HS-5 (cell line): ENCODE results near the gene CCDC183.
"Not testable (repeated sequence)": the region's sequence is repeated elsewhere in the genome, so short reads cannot be mapped to it uniquely, and the experiment has no call there.

Experiments used
- DNase-seq: peaks from one replicate; pipeline ENCODE4 v3.0.0-alpha.2; 2012; ENCODE audit warnings: low read depth

CCDC183 gene

DNA sequence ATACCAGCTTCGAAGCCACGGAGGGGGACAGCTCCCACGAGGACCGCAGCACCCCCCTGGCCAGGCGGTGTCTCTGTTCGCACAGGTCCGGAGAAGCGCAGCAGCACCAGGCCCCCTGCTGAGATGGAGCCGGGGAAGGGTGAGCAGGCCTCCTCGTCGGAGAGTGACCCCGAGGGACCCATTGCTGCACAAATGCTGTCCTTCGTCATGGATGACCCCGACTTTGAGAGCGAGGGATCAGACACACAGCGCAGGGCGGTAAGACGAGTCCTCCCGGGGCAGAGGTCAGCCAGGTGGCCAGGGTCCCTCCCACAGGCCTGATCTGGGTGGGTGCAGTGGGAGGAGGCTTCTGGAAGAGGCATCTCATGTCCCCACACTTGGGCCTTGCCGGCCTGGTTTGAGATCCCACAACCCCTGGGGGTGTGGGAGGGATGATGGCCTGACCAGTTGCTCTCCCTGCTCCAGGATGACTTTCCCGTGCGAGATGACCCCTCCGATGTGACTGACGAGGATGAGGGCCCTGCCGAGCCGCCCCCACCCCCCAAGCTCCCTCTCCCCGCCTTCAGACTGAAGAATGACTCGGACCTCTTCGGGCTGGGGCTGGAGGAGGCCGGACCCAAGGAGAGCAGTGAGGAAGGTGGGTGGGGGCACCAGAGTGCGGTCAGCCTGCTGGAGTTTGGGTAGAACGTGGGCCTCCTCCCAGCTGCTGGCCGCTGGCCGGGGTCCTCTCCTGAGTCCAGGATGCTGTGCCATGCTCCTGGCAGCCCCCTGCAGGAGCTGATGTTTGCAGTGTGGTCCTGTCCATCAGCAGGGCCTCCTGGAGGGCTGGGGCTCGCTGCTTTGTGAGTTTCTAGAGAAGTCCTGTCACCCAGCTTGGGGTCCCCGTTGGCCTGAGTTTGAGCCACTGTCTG, 43.3 kb downstream of the CCDC183 start:
- no peak for DNase-seq

DNA sequence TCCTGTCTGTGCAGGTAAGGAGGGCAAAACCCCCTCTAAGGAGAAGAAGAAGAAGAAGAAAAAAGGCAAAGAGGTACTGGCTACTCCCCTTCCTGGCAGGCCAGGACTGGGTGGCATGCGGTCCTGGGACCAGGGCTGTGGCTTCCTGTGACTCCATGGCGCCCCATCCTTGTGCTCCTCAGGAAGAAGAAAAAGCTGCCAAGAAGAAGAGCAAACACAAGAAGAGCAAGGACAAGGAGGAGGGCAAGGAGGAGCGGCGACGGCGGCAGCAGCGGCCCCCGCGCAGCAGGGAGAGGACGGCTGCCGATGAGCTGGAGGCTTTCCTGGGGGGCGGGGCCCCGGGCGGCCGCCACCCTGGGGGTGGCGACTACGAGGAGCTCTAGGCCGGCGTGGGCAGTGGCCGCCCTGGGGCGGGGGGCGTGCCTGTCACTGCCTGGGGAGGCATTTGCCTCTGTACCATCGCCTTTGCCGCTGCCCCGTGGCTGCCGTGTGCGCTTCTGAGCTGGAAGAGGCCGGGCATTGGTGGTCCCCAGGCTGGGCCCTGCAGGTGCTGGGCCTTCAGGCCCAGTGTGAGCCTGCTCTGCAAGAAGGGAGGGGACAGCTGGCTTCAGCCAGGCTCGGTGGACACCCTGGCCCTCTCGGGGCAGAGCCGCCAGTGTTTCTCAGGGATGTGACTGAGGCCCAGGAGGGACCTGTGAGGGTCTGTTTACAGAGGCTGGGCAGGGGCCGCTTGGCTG, 44.2 kb downstream of the CCDC183 start:
- no peak for DNase-seq

DNA sequence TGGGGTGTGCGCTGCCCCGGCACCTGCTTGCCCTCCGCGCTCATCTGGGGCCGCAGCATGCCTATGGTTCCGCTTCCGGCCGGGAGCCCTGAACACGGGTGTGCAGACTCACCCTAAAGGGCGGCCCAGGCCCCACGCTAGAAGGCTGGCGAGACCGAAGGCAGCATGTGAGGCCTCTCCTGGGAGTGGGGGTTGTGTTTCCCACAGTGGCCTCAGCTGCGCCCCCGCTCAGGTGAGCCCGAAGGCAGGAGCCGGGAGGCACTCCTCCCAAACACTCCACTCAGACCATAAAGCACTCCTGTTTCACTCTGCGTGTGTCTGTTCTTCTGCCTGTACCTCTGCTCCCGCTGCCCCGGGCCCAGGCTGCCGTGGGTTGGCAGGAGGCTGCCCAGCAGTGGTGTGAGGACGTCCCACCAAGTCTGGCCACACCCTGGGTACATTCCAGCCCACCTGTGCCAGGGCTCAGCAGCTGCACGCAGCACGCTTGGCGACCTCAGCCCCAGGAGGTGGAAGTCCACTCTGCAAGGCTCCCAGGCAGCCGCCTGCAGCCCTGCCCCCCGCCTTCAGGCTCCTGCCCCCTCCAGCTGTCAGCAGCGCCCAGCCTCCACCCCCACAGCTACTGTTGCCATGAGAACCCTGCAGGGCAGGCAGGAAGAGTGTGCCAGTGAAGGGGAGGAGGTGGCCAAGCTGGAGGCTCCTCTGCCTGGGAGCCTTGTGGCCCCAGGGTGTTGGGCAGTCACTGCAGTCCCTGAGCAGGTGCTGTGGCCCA, 44.9 kb downstream of the CCDC183 start:
- no peak for DNase-seq

DNA sequence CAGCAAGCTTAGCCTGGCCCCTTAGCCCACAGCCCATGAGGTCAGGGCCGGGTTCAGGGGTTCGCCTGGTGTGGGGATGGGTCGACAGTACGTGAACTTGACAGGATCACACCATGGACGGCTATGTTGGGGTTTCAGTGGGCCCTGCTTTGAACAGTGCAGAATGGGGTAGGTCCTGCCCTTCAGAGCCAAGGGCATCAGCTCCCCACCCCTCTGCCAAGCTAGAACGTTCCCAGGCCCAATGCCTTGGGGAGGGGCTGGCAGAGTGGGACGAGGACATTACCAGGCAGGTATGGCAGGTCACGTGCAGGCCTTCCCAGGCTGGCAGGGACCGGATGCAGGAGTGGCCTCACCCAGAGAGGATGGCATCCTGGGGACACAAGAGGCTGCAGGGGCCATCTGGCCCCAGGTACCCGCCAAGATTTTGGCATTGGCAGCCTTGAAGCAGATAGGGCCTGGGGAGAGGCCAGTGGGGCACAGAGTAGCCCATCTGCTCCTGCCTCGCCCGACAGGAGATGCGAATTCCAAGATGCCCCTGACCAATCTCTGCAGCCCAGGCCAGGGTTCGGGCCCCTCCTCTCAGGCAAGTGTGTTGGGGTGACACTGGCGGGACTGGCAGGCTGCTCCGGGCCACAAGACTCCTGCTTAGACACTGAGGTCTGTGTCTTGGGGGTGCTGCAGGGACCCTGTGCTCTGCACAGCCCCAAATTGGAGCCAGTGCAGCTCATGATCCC, 45.7 kb downstream of the CCDC183 start:
- DNase-seq, result not testable (repeated sequence)

DNA sequence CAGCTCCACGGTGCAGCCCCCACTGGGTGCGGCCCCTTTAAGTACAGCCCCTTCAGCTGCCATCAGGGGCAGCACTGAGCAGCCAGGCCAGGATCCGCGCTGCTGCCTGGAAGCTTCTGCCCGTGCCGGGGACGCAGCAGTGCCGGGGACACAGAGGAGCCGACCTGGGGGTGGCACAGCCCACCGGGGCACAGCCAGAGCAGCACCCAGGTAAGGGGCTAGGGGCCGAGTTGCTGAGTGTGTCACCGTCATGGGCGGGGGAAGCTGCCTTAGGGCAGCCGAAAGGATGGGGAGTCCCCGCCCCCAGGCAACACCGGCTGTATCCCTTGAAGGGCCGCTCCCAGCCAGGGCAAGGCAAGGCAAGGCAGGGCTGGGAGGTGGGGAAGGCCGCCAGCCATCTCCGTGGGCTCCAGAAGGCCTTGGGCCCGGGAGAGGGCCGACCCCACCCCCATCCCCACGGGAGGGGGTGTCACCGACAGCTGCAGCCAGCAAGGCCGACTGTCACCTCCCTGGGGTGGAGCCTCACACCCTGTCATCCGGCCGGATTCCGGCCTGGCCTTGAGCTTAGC, 46.3 kb downstream of the CCDC183 start, which contains the start of gene AJM1:
AJM1 (plus strand) TSS at position 99 of the 569 bp plus-strand sequence. CDS start 1,937 bp downstream, outside the sequence.
- DNase-seq, result not testable (repeated sequence)

DNA sequence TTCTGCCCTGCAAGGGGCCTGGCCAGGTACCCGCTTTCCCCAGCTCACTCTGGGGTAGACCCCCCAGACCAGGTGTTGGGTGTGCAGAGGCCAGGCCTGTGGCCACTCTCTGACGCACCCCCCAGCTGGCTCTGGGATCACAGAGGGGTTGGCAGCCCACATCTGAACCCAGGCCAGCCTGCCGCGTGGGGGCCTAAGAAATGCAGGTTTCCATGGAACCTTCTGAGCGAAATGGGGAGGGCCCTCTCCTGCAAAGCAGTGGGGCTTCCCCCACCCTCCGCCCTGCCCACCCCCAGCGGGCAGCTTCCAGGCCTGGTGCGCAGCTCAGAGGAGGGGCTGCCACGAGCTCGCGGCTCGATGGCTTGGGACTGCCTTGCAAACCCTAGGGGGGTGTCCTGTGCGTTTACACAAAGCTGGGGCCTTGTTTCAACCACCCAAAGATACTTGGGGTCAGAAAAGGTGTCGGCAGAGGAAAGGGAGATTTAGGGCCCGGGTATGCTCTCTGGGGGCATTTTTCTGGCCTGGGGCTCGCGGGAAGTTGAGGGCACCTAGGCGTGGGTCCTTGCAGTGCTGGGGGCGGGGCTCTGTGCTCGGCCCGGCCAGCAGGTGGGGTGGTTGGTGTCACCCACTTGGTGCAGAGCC, 47.1 kb downstream of the CCDC183 start:
- DNase-seq, result not testable (repeated sequence)

DNA sequence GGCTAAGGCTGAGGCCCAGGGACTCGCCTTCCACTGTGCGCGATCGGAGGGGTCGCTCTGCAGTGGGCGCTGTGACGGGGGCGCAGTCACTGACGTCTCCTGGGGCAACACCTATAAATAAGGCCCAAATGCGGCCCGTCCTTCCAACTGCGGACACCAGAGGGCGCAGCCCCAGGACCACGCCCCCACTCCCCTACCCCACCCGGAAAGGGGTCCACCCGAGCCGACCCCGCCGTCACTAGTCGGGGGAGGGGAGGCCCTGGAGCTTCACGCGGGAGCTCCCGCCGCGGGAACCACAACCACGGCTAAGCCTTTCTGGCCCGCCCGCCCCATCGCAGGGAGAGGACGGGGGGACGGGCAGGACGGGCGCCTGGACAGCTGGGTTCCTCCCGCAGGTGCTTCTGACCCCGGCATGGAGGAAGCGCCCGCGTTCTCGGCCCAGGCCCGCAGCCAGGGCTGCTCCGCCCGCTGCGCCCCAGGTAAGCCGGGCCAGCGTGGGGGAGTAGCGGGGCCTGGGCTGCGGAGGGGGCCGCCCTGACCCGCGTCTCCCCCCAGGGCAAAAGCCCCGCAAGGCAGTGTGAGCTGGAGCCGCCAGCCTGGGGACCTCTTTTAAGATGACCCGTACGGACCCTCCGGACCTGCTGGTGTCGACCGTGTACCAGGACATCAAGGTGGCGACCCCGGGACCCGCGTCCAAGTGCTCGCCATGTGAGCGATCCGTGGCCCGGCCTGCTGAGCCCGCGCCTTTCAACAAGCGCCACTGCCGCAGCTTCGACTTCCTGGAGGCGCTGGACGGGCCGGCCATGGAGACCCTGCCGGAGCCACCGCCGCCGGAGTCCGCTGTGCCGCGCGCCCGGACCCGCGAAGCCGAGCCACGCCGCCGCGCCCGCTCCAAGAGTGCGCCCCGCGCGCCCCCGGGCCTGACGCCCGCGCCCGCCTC, 47.9 kb downstream of the CCDC183 start:
- not testable (repeated sequence) for DNase-seq

DNA sequence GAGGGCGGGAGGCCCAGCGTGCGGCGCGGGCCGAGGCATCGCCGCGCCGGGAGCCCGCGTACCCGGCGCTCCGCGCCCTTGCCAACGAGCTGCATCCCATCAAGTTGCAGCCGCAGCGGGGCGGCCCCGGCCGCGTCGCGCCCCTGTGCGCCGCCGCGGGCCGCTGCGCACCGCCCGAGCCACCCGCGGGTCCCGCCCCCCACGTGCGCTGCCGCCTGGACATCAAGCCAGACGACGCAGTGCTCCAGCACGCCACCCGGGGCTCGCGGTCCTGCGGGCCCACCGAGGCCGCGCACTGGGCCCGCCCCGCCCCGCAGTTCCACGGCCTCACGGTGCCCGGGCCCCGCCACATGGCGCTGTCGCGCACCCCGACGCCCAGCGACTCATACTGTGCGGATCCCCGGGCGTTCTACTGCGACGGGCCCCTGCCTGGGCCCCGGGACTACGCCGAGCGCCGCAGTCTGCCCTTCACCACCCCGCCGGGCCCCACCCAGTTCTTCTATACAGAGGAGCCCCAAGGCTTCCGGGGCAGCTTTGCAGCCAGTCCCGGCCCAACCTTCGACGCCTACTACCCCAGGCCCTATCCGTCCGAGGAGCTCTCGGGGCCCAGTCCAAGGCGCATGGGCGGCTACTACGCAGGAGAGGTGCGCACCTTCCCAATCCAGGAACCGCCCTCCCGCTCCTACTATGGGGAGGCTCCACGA, 48.8 kb downstream of the CCDC183 start:
- DNase-seq, result no peak

DNA sequence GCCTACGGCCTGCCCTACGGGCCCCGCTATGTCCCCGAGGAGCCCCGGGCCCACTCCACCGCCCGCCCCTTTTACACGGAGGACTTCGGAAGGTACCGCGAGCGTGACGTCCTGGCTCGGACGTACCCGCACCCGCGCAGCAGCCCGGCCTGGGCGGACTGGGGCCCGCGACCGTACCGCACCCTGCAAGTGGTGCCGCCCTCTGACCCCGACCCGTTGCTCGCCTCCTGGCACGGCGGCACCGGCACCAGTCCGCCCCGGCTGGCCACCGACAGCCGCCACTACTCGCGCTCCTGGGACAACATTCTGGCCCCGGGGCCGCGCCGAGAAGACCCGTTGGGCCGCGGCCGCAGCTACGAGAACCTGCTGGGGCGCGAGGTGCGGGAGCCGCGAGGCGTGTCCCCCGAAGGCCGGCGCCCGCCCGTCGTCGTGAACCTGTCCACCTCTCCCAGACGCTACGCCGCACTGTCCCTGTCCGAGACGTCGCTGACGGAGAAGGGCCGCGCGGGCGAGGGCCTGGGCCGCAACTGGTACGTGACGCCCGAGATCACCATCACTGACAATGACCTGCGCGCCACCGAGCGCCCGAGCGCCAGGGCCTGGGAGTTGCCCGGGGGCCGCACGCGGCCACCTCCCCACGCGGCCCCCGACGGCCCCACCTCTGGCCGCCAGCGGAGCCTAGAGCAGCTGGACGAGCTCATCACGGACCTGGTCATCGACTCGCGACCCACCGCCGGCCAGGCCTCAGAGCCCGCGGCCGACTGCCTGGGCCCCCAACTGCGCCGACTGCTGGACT, 49.5 kb downstream of the CCDC183 start:
- no peak for DNase-seq

DNA sequence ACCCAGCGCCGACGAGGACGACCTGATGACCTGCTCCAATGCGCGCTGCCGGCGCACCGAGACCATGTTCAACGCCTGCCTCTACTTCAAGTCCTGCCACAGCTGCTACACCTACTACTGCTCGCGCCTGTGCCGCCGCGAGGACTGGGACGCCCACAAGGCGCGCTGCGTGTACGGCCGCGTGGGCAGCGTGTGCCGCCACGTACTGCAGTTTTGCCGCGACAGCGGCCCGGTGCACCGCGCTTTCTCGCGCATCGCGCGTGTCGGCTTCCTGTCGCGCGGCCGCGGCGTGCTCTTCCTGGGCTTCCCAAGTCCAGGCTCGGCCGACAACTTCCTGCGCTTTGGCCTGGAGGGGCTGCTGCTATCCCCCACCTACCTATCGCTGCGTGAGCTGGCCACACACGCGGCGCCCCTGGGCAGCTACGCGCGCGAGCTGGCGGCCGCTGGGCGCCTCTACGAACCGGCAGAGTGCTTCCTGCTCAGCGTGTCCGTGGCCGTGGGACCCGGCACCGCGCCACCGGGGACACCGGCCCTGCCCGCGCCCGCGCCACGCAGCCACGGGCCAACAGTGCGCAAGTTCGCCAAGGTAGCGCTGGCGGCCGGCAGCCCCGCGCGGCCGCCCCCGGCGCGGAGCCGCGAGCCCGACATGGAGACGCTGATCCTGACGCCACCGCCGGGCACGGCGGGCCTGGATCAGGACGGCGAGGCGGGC, 50.4 kb downstream of the CCDC183 start:
- DNase-seq, result no peak

DNA sequence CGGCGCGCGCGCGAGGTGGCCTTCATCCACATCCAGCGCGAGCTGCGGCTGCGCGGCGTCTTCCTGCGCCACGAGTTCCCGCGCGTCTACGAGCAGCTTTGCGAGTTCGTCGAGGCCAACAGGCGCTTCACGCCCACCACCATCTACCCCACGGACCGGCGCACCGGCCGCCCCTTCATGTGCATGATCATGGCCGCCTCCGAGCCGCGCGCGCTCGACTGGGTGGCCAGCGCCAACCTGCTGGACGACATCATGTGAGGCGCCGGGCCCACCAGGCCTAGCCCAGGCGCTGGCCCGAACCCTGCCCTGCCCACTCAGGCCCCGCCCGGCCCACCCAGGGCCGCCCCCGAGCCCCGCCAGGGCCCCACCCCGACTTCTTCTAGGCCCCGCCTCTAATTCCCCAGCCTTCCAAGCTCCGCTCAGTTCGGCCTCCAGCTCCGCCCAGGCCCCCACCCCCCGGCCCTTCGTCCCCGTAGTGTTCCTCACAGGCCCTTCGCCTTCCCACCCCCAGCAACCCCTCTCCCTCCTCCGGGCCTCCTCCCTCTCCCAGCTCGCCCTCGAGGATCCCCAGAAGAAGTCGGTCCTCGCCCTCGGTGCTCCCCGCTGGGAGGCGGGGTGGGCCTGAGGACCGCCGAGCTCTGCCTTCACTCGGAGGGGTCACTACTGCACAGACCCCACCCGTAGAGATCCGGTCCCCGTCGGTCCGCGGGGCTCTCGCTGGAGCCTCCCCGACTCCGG, 51.1 kb downstream of the CCDC183 start:
- DNase-seq, result peak; percentile 59

DNA sequence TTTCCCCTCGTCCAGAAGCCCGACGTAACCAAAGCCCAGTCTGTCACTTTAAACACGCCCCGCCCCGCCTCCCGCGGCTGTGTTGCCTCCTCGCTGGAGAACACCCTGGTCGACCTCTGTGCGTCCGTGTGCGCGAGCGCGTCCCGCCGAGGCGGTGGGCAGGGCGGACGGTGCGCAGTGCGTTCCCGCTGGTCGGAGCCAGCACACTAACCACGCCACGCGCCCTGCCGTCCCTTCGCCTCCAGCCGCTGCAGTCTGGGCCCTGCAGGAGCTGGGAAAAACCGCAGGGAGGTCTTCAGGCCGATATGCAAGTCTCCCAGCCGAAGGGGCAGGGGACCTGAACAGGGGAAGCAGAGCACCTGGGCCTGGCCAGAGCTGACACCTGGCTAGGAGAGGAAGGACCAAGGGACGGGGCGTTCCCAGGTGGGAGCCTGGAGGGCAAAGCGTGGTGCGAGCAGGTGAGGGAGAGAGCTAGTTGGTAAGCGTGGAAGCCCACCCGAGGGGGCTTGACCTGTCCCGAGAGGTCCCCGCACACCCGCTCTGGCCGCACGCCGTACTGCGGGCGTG, 51.8 kb downstream of the CCDC183 start:
- DNase-seq, result peak; percentile 70

DNA sequence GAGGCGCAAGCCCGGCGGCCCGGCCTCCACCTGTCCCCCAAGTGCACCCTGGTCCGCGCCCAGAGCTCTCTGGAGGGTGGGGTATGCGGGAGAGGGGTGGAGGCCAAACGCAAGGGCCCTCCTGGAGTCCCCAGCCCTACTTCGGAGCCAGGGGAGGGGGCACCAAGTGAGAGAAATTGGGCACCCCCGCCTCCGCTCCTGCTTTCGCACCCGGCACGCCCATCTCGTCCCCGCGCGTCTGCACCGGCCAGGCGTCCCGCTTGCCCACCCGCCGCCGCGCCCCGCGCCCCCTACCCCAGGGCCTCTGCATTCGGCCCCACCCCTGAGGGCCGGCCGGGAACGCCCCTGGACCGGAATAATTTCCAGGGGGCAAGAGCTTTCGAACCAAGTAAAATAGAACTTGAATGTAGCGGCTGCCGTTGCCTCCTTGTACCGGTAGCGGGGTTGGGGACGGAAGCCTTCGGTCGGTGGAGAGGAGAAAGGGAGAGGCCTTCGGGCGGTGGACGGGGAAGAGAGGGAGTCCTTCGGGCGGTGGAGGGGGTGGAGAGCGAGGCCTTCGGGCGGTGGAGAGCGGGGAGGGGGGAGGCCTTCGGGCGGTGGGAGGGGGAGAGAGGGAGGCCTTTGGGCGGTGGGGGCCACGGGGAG, 52.4 kb downstream of the CCDC183 start:
- DNase-seq, result peak; percentile 30

DNA sequence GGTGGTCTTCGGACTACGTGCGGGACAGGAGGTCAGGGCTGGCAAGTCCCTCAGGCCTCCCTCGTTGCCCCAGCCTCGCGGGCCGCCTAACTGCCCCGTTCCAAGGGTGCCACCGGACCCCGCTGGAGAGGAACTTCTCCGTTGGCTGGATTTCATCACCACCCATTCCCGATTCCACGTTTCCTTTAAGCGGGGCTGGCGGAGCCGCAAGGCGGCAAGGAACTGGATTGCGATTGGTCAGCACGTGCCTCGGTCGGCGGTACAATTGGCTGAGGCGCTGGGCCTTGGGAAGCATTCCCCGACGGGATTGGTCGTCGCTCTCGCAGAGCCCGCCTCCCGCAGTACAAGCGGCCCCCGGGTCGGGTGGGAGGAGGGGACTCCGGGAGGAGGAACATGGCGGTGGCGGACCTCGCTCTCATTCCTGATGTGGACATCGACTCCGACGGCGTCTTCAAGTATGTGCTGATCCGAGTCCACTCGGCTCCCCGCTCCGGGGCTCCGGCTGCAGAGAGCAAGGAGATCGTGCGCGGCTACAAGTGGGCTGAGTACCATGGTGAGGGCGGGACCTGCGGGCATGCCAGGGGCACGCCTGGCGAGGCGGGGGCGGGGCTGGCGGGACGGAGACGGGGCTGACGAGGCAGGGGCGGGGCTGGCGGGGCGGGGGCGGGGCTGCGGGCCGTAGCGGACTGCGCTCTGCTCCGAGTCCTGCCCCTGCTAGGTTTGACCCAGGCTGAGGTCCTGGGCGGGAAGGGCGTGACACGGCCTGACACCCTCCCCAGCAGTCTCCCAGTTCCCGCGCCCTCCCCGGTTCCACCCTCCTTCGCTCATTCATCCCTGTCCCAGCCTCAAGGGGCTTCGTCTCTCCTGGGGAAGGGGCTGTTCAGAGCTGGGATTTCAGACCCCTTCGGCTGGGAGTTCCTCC, 53.2 kb downstream of the CCDC183 start, which contains the start of gene PHPT1:
PHPT1 (plus strand) TSS at position 372 of the 922 bp plus-strand sequence; CDS start at position 394, 22 bp downstream.
- peak; percentile 97 for DNase-seq
